GM23248 (cell line): ENCODE measurements around the gene IGSF11.

Source experiments
- EZH2 ChIP-seq: fragments of 200-600 bp; sonication (generic); IDR thresholded peaks from 2 replicates; pipeline ENCODE4 v1.6.1; 2018; ENCODE audit warnings: antibody characterized with exemption, mild to moderate bottlenecking; ENCODE audit not compliant: insufficient read depth, poor library complexity, severe bottlenecking
- EZH2phosphoT487 ChIP-seq: fragments of 200-600 bp; sonication (generic); IDR thresholded peaks from 2 replicates; pipeline ENCODE4 v1.6.1; 2018; ENCODE audit warnings: antibody characterized with exemption, moderate library complexity, mild to moderate bottlenecking, low read depth; ENCODE audit not compliant: insufficient read depth

DNA sequence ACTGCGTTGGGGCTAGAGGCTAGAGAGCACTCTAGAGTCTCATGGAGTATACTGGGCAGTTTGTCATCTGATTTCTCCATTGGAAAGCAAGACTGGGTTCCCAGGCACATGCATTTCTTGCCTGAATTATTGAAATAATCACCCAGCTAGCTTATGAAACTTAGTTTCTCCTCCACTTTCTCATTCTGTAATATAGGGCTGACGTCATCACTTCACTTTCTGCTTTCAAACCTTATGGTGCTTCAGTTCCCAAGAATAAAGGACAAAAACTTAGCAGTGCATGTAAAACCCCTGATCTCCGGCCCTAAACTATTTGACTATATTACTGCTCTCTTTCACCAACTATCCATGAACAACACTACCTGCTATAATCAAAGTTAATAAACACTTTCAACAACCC, 147.9 kb downstream of the IGSF11 start:
- TF ChIP-seq EZH2 (no peak), EZH2phosphoT487 (no peak)
